Esophagus muscularis mucosa (tissue), 4 donors: ENCODE measurements around the gene GRIA4.

Source experiments
- CTCF ChIP-seq, 3 experiments: fragments of 200-600 bp in 2 of 3; fragments of 450-650 bp in 1 of 3; sonication (generic) in 2 of 3; IDR thresholded peaks; one replicate each; pipeline ENCODE4 v1.5.1; 2017 to 2019; ENCODE audit warnings: antibody characterized with exemption in 3 of 3, mild to moderate bottlenecking in 2 of 3, moderate library complexity in 1 of 3
- EP300 ChIP-seq: sonication (generic); formaldehyde crosslinking; IDR thresholded peaks from one replicate; pipeline ENCODE4 v1.6.1; 2017; ENCODE audit warnings: antibody characterized with exemption
- POLR2A ChIP-seq: fragments of 450-650 bp; IDR thresholded peaks from one replicate; pipeline ENCODE4 v1.6.1; 2017; ENCODE audit warnings: antibody characterized with exemption, moderate library complexity, mild to moderate bottlenecking, low read depth
- POLR2AphosphoS5 ChIP-seq, 2 donors: sonication (generic); formaldehyde crosslinking; IDR thresholded peaks; one replicate each; pipeline ENCODE4 v1.6.1; 2017; ENCODE audit warnings: antibody characterized with exemption in 2 of 2

- TF ChIP-seq CTCF (IDR thresholded peaks at IDR 0.05), result no peak
- TF ChIP-seq EP300, result no peak
- no peak for TF ChIP-seq POLR2AphosphoS5 (IDR thresholded peaks at IDR 0.05)
- TF ChIP-seq POLR2A, result no peak
Observed at GRCh38 chr11:105933695-105934094, 323.8 kb downstream of the GRIA4 start.
